CD4-positive, alpha-beta T cell treated with Interleukin-1 beta for 1 hour (primary cell): ENCODE measurements around the gene RAD51AP1.
"Not testable (repeated sequence)": the region's sequence is repeated elsewhere in the genome, so short reads cannot be mapped to it uniquely, and the experiment has no call there.

ENCODE experiments used
- DNase-seq, 2 donors: peaks; one replicate each; pipeline ENCODE4 v3.0.0-alpha.2; 2020 to 2022

RAD51AP1 gene

GRCh38 chr12:4538207-4539160 is at the start of gene RAD51AP1:
Gene RAD51AP1 (plus strand): TSS chr12:4538890. CDS start chr12:4538940, 50 bp downstream.
- peak; percentile 96 for DNase-seq

- no peak for DNase-seq
Measured at GRCh38 chr12:4489556-4489955, 49.1 kb upstream of the RAD51AP1 start.

- DNase-seq, result no peak
Measured at GRCh38 chr12:4490973-4491372, 47.7 kb upstream of the RAD51AP1 start.

GRCh38 chr12:4496145-4496838 is 42.4 kb upstream of the RAD51AP1 start:
- no peak for DNase-seq

GRCh38 chr12:4499186-4499585 is 39.5 kb upstream of the RAD51AP1 start:
- no peak for DNase-seq

- no peak for DNase-seq
Measured at GRCh38 chr12:4505376-4505986, 33.2 kb upstream of the RAD51AP1 start.

GRCh38 chr12:4506430-4506829 is 32.3 kb upstream of the RAD51AP1 start:
- no peak for DNase-seq

- DNase-seq, result peak in 1 of 2 donors; percentile 40
Measured at GRCh38 chr12:4506870-4507269, 31.8 kb upstream of the RAD51AP1 start.

GRCh38 chr12:4508503-4508902 is 30.2 kb upstream of the RAD51AP1 start:
- not testable (repeated sequence) for DNase-seq

- DNase-seq, result not testable (repeated sequence)
Measured at GRCh38 chr12:4509269-4509668, 29.4 kb upstream of the RAD51AP1 start.

- DNase-seq, result no peak
Measured at GRCh38 chr12:4518106-4518728, 20.5 kb upstream of the RAD51AP1 start.

- DNase-seq, result not testable (repeated sequence)
Measured at GRCh38 chr12:4523443-4523842, 15.2 kb upstream of the RAD51AP1 start.

GRCh38 chr12:4526923-4527546 is 11.7 kb upstream of the RAD51AP1 start:
- DNase-seq, result peak in 1 of 2 donors; percentile 17

- DNase-seq, result no peak
Measured at GRCh38 chr12:4530160-4530559, 8.5 kb upstream of the RAD51AP1 start.

- DNase-seq, result no peak
Measured at GRCh38 chr12:4530982-4531586, 7.6 kb upstream of the RAD51AP1 start.

GRCh38 chr12:4535092-4535491 is 3.6 kb upstream of the RAD51AP1 start:
- DNase-seq, result no peak

- DNase-seq, result no peak
Measured at GRCh38 chr12:4535871-4536270, 2.8 kb upstream of the RAD51AP1 start.

- DNase-seq, result no peak
Measured at GRCh38 chr12:4539167-4539870, 629 bp downstream of the RAD51AP1 start.

GRCh38 chr12:4540170-4540569 is 1.5 kb downstream of the RAD51AP1 start:
- DNase-seq, result no peak

- DNase-seq, result no peak
Measured at GRCh38 chr12:4540638-4541037, 1.9 kb downstream of the RAD51AP1 start.

- DNase-seq, result no peak
Measured at GRCh38 chr12:4545195-4545594, 6.5 kb downstream of the RAD51AP1 start.
